ENCODE measurements around the gene HYAL2.
"Not testable (repeated sequence)": the region's sequence is repeated elsewhere in the genome, so short reads cannot be mapped to it uniquely, and the experiment has no call there.

HYAL2 gene

DNA sequence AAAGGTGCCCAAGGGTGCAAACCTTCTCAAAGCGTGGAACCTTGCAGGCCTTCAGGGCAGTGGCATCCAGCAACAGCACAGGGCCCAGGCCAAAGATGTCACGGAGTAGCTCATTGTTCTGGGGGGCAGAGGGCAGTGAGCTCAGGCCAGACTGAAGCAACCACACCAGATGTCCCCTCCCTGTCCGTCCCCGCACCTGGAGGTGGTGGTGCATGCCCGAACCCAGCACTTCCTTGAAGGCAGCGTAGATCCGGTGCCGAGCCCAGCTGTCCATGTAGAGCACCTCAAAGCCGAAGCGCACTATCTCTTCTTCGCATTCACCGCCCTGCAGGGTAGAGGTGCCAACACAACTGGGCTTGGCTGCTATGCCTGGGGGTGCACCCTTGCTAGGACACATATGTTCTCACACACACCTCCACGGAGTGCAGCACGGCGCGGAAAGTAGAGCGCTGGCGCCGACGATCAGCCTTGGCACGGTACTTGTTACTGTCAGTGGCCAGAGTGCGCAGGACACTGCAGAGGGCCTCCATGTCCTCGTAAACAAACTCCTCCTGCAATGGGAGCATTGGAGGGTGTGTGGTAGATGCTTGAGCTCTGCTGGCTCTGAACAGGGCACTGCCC is 34.0 kb downstream of the HYAL2 start:
- TF ChIP-seq, protein P1, sequence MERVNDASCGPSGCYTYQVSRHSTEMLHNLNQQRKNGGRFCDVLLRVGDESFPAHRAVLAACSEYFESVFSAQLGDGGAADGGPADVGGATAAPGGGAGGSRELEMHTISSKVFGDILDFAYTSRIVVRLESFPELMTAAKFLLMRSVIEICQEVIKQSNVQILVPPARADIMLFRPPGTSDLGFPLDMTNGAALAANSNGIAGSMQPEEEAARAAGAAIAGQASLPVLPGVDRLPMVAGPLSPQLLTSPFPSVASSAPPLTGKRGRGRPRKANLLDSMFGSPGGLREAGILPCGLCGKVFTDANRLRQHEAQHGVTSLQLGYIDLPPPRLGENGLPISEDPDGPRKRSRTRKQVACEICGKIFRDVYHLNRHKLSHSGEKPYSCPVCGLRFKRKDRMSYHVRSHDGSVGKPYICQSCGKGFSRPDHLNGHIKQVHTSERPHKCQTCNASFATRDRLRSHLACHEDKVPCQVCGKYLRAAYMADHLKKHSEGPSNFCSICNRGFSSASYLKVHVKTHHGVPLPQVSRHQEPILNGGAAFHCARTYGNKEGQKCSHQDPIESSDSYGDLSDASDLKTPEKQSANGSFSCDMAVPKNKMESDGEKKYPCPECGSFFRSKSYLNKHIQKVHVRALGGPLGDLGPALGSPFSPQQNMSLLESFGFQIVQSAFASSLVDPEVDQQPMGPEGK (CRISPR knock-in tag; IDR thresholded peaks at IDR 0.05; ENCODE audit: borderline replicate concordance): no peak
- no peak for TF ChIP-seq ZFP3 (CRISPR knock-in tag; IDR thresholded peaks at IDR 0.05)
- no peak for TF ChIP-seq TOX (CRISPR knock-in tag; IDR thresholded peaks at IDR 0.05; ENCODE audit: borderline replicate concordance)
- TF ChIP-seq SNAI2 (CRISPR knock-in tag; IDR thresholded peaks at IDR 0.05): no peak
- no peak for ATAC-seq

DNA sequence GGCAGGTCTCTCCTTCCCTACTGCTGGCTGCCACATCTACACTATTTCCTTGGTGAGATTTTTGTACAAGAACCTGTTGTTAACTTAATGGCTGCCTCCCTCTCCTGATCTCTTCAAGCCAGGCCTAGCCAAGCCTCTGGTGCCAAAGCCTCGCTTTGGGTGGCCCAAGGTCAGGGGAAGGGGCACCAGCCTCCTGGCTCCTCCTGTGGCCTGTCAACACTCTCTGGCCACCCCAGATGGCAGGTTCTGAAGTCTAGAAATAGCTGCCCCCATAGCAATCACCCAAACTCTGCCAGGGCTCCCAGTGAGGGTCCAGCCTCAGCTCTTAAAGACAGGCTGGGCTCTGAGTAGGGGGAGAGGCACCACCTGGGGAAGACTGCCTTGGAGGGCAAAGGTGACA is 35.3 kb downstream of the HYAL2 start:
- TF ChIP-seq BACH2 (CRISPR knock-in tag; IDR thresholded peaks at IDR 0.05; ENCODE audit: borderline replicate concordance): no peak
- TF ChIP-seq, protein P2, sequence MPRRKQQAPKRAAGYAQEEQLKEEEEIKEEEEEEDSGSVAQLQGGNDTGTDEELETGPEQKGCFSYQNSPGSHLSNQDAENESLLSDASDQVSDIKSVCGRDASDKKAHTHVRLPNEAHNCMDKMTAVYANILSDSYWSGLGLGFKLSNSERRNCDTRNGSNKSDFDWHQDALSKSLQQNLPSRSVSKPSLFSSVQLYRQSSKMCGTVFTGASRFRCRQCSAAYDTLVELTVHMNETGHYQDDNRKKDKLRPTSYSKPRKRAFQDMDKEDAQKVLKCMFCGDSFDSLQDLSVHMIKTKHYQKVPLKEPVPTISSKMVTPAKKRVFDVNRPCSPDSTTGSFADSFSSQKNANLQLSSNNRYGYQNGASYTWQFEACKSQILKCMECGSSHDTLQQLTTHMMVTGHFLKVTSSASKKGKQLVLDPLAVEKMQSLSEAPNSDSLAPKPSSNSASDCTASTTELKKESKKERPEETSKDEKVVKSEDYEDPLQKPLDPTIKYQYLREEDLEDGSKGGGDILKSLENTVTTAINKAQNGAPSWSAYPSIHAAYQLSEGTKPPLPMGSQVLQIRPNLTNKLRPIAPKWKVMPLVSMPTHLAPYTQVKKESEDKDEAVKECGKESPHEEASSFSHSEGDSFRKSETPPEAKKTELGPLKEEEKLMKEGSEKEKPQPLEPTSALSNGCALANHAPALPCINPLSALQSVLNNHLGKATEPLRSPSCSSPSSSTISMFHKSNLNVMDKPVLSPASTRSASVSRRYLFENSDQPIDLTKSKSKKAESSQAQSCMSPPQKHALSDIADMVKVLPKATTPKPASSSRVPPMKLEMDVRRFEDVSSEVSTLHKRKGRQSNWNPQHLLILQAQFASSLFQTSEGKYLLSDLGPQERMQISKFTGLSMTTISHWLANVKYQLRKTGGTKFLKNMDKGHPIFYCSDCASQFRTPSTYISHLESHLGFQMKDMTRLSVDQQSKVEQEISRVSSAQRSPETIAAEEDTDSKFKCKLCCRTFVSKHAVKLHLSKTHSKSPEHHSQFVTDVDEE (CRISPR knock-in tag; IDR thresholded peaks at IDR 0.05): no peak
- no peak for TF ChIP-seq PPARA (CRISPR knock-in tag; IDR thresholded peaks at IDR 0.05; ENCODE audit: borderline replicate concordance)
- TF ChIP-seq SNAI2 (CRISPR knock-in tag; IDR thresholded peaks at IDR 0.05): no peak
- no peak for TF ChIP-seq ISL1 (CRISPR knock-in tag; IDR thresholded peaks at IDR 0.05)
- no peak for TF ChIP-seq TCF4 (CRISPR knock-in tag; IDR thresholded peaks at IDR 0.05; ENCODE audit: borderline replicate concordance)
- ATAC-seq: no peak

DNA sequence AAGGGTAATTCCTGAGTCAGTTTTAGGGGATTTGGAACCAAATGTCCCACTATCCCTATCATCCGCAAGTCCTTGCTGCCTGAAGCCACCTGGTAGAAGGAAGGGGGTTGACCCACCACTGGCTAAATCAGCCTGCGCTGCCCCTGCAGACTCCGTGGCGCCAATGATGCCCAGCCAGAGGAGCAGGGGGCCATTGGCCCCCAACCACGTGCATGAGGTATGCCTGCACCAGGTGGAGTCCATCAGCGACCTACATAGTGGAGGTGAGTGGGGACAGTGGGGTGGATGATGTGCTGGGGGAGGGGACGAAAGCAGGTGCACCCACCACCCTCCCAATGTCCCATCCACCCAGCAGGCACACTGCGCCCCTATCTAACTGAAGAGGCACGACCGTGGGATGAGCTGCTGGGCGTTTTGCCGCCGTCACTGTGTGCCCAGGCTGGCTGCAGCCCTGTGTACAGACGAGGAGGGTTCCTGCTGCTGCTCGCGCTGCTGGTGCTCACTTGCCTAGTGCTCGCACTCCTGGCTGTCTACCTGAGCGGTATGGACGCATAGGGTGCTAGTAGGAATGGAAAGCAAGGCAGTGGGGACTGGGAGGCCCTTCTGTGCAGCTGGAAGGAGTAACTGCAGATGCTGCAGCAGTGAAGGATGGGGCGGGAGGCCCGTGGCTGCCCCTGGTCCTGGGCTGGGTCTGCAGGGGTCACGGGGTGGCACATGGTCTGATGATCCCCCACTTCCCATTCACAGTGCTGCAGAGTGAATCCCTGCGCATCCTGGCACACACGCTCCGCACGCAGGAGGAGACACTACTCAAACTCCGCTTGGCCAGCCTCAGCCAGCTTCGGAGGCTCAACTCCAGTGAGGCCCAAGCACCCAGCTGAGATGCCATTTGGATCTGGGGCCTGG is 36.0 kb downstream of the HYAL2 start:
- TF ChIP-seq ZFP3 (CRISPR knock-in tag; IDR thresholded peaks at IDR 0.05) (no peak), ZC3H10 (CRISPR knock-in tag; IDR thresholded peaks at IDR 0.05) (no peak), PPARA (CRISPR knock-in tag; IDR thresholded peaks at IDR 0.05; ENCODE audit: borderline replicate concordance) (no peak), OSR1 (CRISPR knock-in tag; IDR thresholded peaks at IDR 0.05) (no peak), ZNF8 (CRISPR knock-in tag; IDR thresholded peaks at IDR 0.05) (no peak), CSDC2 (CRISPR knock-in tag; IDR thresholded peaks at IDR 0.05) (no peak), TOX (CRISPR knock-in tag; IDR thresholded peaks at IDR 0.05; ENCODE audit: borderline replicate concordance) (no peak), ARNTL (CRISPR knock-in tag; IDR thresholded peaks at IDR 0.05; ENCODE audit: borderline replicate concordance, low read depth) (no peak), ISL1 (CRISPR knock-in tag; IDR thresholded peaks at IDR 0.05) (no peak), ZNF70 (CRISPR knock-in tag; IDR thresholded peaks at IDR 0.05) (no peak), GLIS3 (CRISPR knock-in tag; IDR thresholded peaks at IDR 0.05) (no peak), RARB (CRISPR knock-in tag; IDR thresholded peaks at IDR 0.05) (no peak), ZFP30 (CRISPR knock-in tag; IDR thresholded peaks at IDR 0.05) (no peak)
- TF ChIP-seq, protein P3, sequence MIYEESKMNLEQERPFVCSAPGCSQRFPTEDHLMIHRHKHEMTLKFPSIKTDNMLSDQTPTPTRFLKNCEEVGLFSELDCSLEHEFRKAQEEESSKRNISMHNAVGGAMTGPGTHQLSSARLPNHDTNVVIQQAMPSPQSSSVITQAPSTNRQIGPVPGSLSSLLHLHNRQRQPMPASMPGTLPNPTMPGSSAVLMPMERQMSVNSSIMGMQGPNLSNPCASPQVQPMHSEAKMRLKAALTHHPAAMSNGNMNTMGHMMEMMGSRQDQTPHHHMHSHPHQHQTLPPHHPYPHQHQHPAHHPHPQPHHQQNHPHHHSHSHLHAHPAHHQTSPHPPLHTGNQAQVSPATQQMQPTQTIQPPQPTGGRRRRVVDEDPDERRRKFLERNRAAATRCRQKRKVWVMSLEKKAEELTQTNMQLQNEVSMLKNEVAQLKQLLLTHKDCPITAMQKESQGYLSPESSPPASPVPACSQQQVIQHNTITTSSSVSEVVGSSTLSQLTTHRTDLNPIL (CRISPR knock-in tag; IDR thresholded peaks at IDR 0.05; ENCODE audit: low read depth): no peak
- TF ChIP-seq, protein P4, sequence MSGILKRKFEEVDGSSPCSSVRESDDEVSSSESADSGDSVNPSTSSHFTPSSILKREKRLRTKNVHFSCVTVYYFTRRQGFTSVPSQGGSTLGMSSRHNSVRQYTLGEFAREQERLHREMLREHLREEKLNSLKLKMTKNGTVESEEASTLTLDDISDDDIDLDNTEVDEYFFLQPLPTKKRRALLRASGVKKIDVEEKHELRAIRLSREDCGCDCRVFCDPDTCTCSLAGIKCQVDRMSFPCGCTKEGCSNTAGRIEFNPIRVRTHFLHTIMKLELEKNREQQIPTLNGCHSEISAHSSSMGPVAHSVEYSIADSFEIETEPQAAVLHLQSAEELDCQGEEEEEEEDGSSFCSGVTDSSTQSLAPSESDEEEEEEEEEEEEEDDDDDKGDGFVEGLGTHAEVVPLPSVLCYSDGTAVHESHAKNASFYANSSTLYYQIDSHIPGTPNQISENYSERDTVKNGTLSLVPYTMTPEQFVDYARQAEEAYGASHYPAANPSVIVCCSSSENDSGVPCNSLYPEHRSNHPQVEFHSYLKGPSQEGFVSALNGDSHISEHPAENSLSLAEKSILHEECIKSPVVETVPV (CRISPR knock-in tag; IDR thresholded peaks at IDR 0.05): no peak
- TF ChIP-seq, protein P5, sequence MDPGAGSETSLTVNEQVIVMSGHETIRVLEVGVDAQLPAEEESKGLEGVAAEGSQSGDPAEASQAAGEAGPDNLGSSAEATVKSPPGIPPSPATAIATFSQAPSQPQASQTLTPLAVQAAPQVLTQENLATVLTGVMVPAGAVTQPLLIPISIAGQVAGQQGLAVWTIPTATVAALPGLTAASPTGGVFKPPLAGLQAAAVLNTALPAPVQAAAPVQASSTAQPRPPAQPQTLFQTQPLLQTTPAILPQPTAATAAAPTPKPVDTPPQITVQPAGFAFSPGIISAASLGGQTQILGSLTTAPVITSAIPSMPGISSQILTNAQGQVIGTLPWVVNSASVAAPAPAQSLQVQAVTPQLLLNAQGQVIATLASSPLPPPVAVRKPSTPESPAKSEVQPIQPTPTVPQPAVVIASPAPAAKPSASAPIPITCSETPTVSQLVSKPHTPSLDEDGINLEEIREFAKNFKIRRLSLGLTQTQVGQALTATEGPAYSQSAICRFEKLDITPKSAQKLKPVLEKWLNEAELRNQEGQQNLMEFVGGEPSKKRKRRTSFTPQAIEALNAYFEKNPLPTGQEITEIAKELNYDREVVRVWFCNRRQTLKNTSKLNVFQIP (CRISPR knock-in tag; IDR thresholded peaks at IDR 0.05; ENCODE audit: borderline replicate concordance, low read depth): no peak
- TF ChIP-seq, protein P2 (CRISPR knock-in tag; IDR thresholded peaks at IDR 0.05): no peak
- TF ChIP-seq, protein P1 (CRISPR knock-in tag; IDR thresholded peaks at IDR 0.05; ENCODE audit: borderline replicate concordance): no peak
- no peak for ATAC-seq

DNA sequence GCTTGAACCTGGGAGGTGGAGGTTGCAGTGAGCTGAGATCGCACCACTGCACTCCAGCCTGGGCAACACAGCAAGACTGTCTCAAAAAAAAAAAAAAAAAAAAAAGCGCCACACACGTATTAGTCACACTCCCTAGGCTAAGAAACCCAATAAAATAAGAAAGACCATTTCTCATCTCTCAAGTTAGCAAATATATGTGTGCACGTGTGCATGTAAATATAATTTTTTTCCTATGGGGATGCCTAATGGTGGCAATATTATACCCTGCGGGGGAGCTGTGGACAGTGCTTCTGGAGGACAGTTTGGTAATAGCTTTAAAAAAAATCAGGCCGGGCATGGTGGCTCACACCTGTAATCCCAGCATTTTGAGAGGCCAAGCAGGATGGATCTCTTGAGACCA is 38.4 kb downstream of the HYAL2 start:
- not testable (repeated sequence) for ATAC-seq

All from SK-N-SH treated with all-trans-retinoic acid at 6 μM for 48 hours (cell line).